RCC 7860 (cell line): ENCODE data around the gene DSG2.

Experiments
- DNase-seq: peaks from one replicate; pipeline ENCODE4 v3.0.0-alpha.2; 2015; ENCODE audit warnings: low spot score
- FAIRE-seq: peaks from 2 replicates; lab custom pipeline; 2012; peaks lifted over from hg19 to GRCh38; lab: Jason Lieb, UNC

Gene DSG2

DNA sequence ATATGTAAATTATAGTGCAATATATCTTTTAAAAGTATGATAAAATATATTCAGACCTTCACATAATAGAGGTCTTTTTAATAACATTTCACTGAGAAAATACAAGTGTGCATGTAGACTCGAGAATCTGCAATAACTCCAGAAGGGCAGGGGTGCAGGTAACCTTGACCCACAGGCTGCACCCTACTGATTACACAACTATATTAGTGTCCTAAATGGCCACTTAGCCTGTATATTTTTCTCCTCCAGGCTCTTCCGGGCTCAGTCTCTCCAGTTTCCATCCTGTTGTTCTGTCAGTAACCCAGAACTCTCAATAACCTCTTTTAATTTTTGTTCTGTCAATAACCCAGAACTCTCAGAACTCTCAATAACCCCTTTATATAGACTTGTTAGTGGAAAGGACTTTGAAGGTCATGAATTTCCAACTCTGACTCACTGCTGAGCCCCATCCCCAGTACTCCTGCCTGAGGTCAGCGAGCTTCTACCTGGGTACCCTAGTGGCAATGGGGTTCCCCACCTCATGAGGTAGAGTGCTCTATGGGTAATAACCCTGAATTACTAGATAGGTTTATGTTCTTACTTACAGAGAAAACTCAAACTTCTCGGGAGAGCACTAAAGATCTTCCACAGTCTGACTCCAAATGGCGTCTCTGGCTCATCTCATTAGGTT, 85.3 kb downstream of the DSG2 start:
- FAIRE-seq: no peak
- no peak for DNase-seq

DNA sequence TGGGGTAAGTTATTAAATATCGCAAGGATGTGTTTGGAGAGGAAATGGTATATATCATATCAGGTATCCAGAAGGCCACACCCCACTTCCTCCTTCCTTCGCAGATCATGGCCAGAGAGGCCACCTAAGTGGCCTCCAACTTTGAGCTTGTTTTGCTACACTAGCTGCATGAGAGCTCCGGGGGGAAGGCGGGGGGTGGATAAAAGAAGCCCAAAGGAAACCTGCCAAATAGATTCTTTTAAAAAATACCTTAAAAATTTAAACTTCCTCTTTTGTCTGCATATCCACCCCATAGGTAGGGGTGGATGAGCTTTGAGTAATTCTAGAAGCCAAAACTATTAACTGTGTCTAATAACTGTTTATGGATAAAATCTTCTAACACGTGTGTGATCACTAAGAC, 88.0 kb downstream of the DSG2 start:
- FAIRE-seq (no peak), DNase-seq (no peak)

DNA sequence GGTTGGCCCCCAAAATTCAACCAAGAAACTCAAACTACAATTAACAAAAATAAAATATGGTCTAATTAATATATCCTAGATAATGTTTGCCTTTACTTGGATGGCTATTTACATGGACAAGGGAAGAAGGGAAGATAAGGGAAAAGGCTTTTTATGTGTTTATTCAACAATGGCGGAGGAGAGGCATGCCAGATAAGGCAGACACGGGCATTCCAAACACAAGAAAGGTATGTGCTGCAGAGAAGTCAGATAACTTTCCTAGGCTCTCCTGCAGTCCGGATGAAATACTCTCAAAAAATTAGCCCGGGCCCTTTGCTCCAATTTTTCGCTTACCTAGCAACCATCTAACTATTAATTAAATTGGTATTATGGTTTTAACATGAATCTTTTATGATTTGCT, 88.6 kb downstream of the DSG2 start:
- no peak for FAIRE-seq
- DNase-seq: no peak

DNA sequence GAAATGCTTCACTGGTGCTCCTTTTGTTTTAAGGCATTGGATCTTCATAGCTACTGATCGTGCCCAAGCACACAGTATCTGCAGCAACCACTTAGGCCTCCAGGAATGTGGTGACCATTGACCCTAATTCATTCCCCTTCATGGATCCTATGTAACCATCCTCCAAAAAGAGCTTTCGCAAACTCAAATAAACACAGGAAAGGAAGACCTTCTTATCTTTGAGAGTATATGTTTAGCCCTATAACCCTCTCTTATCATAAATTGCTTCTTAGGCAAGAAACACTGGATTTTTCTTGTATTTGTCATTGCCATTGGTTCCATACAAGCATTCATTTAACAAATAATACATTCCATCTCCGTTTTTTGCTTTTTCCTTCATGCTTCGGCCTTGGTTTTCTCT, 89.6 kb downstream of the DSG2 start:
- FAIRE-seq (no peak), DNase-seq (no peak)

DNA sequence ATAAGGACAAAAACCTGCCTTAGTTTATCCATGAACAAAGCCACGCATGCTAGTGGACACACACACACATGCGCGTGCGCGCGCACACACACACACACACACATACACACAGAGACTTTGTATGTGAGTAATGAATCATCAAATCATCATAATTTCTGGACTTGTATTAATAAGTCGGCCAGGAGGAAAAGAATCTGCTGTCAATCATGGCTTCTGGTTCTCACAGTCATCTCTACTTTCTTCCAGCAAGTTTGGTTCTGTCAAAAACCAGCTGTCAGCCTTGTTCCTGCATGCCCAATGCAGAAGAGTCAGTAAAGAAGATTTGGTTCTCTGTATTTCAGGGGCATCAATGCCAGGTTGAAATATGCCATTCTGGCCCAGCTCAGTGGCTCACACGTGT, 92.6 kb downstream of the DSG2 start:
- no peak for DNase-seq
- no peak for FAIRE-seq

DNA sequence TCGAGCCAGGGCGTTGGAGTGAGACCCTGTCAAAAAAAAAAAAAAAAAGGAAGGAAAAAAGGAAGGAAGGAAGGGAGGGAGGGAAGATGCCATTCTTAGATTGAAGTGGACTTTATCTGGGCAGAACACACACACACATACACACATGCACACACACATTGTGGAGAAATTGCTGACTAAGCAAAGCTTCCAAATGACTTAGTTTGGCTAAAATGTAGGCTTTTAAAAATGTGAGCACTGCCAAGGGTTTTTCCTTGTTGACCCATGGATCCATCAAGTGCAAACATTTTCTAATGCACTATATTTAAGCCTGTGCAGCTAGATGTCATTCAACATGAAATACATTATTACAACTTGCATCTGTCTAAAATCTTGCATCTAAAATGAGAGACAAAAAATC, 93.1 kb downstream of the DSG2 start:
- FAIRE-seq (no peak), DNase-seq (no peak)

DNA sequence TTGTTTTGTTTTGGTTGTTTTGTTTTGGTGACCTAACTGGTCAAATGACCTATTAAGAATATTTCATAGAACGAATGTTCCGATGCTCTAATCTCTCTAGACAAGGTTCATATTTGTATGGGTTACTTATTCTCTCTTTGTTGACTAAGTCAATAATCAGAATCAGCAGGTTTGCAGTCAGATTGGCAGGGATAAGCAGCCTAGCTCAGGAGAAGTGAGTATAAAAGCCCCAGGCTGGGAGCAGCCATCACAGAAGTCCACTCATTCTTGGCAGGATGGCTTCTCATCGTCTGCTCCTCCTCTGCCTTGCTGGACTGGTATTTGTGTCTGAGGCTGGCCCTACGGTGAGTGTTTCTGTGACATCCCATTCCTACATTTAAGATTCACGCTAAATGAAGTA, 93.7 kb downstream of the DSG2 start, which contains the start of gene TTR:
TSS of gene TTR (plus strand) at position 250 of the 400 bp plus-strand sequence. CDS start at position 276, 26 bp downstream.
- DNase-seq: no peak
- FAIRE-seq: no peak

DNA sequence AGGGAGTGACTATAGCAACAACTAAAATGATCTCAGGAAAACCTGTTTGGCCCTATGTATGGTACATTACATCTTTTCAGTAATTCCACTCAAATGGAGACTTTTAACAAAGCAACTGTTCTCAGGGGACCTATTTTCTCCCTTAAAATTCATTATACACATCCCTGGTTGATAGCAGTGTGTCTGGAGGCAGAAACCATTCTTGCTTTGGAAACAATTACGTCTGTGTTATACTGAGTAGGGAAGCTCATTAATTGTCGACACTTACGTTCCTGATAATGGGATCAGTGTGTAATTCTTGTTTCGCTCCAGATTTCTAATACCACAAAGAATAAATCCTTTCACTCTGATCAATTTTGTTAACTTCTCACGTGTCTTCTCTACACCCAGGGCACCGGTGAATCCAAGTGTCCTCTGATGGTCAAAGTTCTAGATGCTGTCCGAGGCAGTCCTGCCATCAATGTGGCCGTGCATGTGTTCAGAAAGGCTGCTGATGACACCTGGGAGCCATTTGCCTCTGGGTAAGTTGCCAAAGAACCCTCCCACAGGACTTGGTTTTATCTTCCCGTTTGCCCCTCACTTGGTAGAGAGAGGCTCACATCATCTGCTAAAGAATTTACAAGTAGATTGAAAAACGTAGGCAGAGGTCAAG, 94.7 kb downstream of the DSG2 start:
- FAIRE-seq: no peak
- DNase-seq: no peak

DNA sequence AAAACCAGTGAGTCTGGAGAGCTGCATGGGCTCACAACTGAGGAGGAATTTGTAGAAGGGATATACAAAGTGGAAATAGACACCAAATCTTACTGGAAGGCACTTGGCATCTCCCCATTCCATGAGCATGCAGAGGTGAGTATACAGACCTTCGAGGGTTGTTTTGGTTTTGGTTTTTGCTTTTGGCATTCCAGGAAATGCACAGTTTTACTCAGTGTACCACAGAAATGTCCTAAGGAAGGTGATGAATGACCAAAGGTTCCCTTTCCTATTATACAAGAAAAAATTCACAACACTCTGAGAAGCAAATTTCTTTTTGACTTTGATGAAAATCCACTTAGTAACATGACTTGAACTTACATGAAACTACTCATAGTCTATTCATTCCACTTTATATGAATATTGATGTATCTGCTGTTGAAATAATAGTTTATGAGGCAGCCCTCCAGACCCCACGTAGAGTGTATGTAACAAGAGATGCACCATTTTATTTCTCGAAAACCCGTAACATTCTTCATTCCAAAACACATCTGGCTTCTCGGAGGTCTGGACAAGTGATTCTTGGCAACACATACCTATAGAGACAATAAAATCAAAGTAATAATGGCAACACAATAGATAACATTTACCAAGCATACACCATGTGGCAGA, 97.3 kb downstream of the DSG2 start:
- FAIRE-seq: no peak
- DNase-seq: no peak

DNA sequence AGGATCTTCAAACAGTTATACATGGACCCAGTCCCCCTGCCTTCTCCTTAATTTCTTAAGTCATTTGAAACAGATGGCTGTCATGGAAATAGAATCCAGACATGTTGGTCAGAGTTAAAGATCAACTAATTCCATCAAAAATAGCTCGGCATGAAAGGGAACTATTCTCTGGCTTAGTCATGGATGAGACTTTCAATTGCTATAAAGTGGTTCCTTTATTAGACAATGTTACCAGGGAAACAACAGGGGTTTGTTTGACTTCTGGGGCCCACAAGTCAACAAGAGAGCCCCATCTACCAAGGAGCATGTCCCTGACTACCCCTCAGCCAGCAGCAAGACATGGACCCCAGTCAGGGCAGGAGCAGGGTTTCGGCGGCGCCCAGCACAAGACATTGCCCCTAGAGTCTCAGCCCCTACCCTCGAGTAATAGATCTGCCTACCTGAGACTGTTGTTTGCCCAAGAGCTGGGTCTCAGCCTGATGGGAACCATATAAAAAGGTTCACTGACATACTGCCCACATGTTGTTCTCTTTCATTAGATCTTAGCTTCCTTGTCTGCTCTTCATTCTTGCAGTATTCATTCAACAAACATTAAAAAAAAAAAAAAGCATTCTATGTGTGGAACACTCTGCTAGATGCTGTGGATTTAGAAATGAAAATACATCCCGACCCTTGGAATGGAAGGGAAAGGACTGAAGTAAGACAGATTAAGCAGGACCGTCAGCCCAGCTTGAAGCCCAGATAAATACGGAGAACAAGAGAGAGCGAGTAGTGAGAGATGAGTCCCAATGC, 98.3 kb downstream of the DSG2 start:
- DNase-seq (peak; percentile 60), FAIRE-seq (peak; percentile 44)

DNA sequence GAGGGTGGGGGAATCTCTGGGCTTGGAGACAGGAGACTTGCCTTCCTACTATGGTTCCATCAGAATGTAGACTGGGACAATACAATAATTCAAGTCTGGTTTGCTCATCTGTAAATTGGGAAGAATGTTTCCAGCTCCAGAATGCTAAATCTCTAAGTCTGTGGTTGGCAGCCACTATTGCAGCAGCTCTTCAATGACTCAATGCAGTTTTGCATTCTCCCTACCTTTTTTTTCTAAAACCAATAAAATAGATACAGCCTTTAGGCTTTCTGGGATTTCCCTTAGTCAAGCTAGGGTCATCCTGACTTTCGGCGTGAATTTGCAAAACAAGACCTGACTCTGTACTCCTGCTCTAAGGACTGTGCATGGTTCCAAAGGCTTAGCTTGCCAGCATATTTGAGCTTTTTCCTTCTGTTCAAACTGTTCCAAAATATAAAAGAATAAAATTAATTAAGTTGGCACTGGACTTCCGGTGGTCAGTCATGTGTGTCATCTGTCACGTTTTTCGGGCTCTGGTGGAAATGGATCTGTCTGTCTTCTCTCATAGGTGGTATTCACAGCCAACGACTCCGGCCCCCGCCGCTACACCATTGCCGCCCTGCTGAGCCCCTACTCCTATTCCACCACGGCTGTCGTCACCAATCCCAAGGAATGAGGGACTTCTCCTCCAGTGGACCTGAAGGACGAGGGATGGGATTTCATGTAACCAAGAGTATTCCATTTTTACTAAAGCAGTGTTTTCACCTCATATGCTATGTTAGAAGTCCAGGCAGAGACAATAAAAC, 100.2 kb downstream of the DSG2 start:
- no peak for FAIRE-seq

More for the DNA sequence above, 100.2 kb downstream of the DSG2 start:
- DNase-seq: no peak
